Neural cell (in vitro differentiated cells): Measurements from ENCODE around the gene TMEM238L.

Experiments used
- POLR2AphosphoS5 ChIP-seq: IDR thresholded peaks from 2 replicates; pipeline ENCODE4 v1.6.1; 2012
- TAF1 ChIP-seq: IDR thresholded peaks from 2 replicates; pipeline ENCODE4 v1.6.1; 2012; ENCODE audit warnings: low read depth
- TF ChIP-seq, protein P1 (sequence below): fragments of 450-650 bp; IDR thresholded peaks from 2 replicates; pipeline ENCODE4 v1.5.1; 2014; ENCODE audit warnings: antibody characterized with exemption, mild to moderate bottlenecking, moderate library complexity; ENCODE audit not compliant: poor library complexity, severe bottlenecking

- TF ChIP-seq, protein P1, sequence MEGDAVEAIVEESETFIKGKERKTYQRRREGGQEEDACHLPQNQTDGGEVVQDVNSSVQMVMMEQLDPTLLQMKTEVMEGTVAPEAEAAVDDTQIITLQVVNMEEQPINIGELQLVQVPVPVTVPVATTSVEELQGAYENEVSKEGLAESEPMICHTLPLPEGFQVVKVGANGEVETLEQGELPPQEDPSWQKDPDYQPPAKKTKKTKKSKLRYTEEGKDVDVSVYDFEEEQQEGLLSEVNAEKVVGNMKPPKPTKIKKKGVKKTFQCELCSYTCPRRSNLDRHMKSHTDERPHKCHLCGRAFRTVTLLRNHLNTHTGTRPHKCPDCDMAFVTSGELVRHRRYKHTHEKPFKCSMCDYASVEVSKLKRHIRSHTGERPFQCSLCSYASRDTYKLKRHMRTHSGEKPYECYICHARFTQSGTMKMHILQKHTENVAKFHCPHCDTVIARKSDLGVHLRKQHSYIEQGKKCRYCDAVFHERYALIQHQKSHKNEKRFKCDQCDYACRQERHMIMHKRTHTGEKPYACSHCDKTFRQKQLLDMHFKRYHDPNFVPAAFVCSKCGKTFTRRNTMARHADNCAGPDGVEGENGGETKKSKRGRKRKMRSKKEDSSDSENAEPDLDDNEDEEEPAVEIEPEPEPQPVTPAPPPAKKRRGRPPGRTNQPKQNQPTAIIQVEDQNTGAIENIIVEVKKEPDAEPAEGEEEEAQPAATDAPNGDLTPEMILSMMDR = no peak
- TF ChIP-seq POLR2AphosphoS5 (no peak), TAF1 (no peak)
Measured at GRCh38 chr17:10803350-10803749, 549 bp downstream of the TMEM238L start.
